HCT116 (cell line): ENCODE results near the gene BTBD3. TPM values are rescaled to one million over a fixed set of nuclear protein-coding genes. Genes with fewer than 3 reads are reported as not detected.

ENCODE experiments used
- ATAC-seq: fragments of 200-7000 bp; cut with Tn5 transposase; 2 replicates; pipeline ENCODE4 v1.9.1; 2020; ENCODE audit warnings: mild to moderate bottlenecking, moderate library complexity
- BruUV-seq: library from RNA; stranded (reverse); fragments of 400-500 nt; replicated peaks from 2 replicates; lab custom pipeline; 2021; lab: Mats Ljungman, UMichigan
- CTCF ChIA-PET: fragments of 300-600 bp; sonication (Branson Sonifier 250); formaldehyde crosslinking; loops from one replicate; lab custom pipeline; 2021; ENCODE audit warnings: antibody characterized with exemption; lab: Charles Lee
- POLR2A ChIA-PET: fragments of 300-600, 350-600 bp; sonication (Branson Sonifier 250); formaldehyde crosslinking; loops from one replicate; lab custom pipeline; 2021; ENCODE audit warnings: antibody characterized with exemption; lab: Charles Lee
- RAD21 ChIA-PET, 2 experiments: fragments of 300-600 bp; sonication (Branson Sonifier 250); formaldehyde crosslinking; loops; one replicate each; lab custom pipeline; 2023; ENCODE audit warnings: low total read pairs in 2 of 2; ENCODE audit not compliant: uncharacterized antibody in 2 of 2, unreplicated experiment in 2 of 2, low non-redundant PET in 1 of 2; lab: Charles Lee
- DNase-seq: peaks from one replicate; pipeline ENCODE4 v3.0.0-alpha.2; 2010; ENCODE audit warnings: low read depth, low spot score
- H2AFZ ChIP-seq: fragments of 200-600 bp; shearing (Covaris generic), sonication (generic); 2 replicates; pipeline ENCODE4 v1.6.1; 2017; ENCODE audit warnings: low read depth, mixed run types, mixed read lengths, antibody characterized with exemption, low read length; ENCODE audit not compliant: poor library complexity, severe bottlenecking
- H3K27ac ChIP-seq: 2 replicates; pipeline ENCODE4 v1.5.1; 2012; ENCODE audit warnings: low read depth, low read length
- H3K27me3 ChIP-seq: fragments of 200-600 bp; sonication (generic); 2 replicates; pipeline ENCODE4 v1.6.1; 2016; ENCODE audit warnings: mixed run types, low read length, mixed read lengths; ENCODE audit not compliant: insufficient read depth
- H3K36me3 ChIP-seq, 2 experiments: fragments of 200-500 bp in 1 of 2; fragments of 200-600 bp in 1 of 2; sonication (Bioruptor generic) in 1 of 2; sonication (generic) in 1 of 2; 2 replicates each; pipeline versions ENCODE4 v1.5.1 to v1.6.1; 2014 to 2016; ENCODE audit warnings: low read length in 2 of 2, inconsistent platforms in 1 of 2, mixed read lengths in 1 of 2, mixed run types in 1 of 2; ENCODE audit not compliant: insufficient read depth in 2 of 2, control insufficient read depth in 1 of 2
- H3K4me1 ChIP-seq, 2 experiments: fragments of 200-600 bp in 1 of 2; sonication (generic) in 1 of 2; 2 replicates each; pipeline versions ENCODE4 v1.5.1 to v1.6.1; 2012 to 2017; ENCODE audit warnings: low read length in 2 of 2, inconsistent platforms in 1 of 2, mild to moderate bottlenecking in 1 of 2, mixed read lengths in 1 of 2, mixed run types in 1 of 2, moderate library complexity in 1 of 2; ENCODE audit not compliant: insufficient read depth in 2 of 2, control insufficient read depth in 1 of 2
- H3K4me2 ChIP-seq: fragments of 200-600 bp; sonication (generic); 2 replicates; pipeline ENCODE4 v1.6.1; 2017; ENCODE audit warnings: mixed run types, low read length, mixed read lengths
- H3K4me3 ChIP-seq, 2 experiments: fragments of 200-600 bp in 1 of 2; sonication (generic) in 1 of 2; replicated peaks in 1 of 2; 2 replicates each; pipeline ENCODE4 v1.5.1; 2011 to 2016; ENCODE audit warnings: low read length in 2 of 2, control low read depth in 1 of 2, low read depth in 1 of 2, mild to moderate bottlenecking in 1 of 2, mixed read lengths in 1 of 2, mixed run types in 1 of 2
- H3K79me2 ChIP-seq: fragments of 200-600 bp; sonication (generic); 2 replicates; pipeline ENCODE4 v1.6.1; 2017; ENCODE audit warnings: mild to moderate bottlenecking, mixed run types, low read length, moderate library complexity, mixed read lengths; ENCODE audit not compliant: insufficient read depth
- H3K9ac ChIP-seq: fragments of 200-600 bp; sonication (generic); 2 replicates; pipeline ENCODE4 v1.6.1; 2016; ENCODE audit warnings: low read length, mixed read lengths
- H3K9me2 ChIP-seq: fragments of 200-600 bp; sonication (generic), shearing (Covaris generic); 2 replicates; pipeline ENCODE4 v1.6.1; 2017; ENCODE audit warnings: mixed run types, mild to moderate bottlenecking, moderate library complexity; ENCODE audit not compliant: insufficient read depth
- H3K9me3 ChIP-seq, 2 experiments: fragments of 200-500 bp in 1 of 2; fragments of 200-600 bp in 1 of 2; sonication (Bioruptor generic) in 1 of 2; sonication (generic) in 1 of 2; 2 replicates each; pipeline ENCODE4 v1.6.1; 2014 to 2017; ENCODE audit warnings: low read length in 2 of 2, mixed read lengths in 2 of 2, inconsistent platforms in 1 of 2, low read depth in 1 of 2, mild to moderate bottlenecking in 1 of 2, mixed run types in 1 of 2, moderate library complexity in 1 of 2; ENCODE audit not compliant: control insufficient read depth in 1 of 2, insufficient read depth in 1 of 2
- H4K20me1 ChIP-seq: fragments of 200-600 bp; sonication (generic), shearing (Covaris generic); 2 replicates; pipeline ENCODE4 v1.6.1; 2017; ENCODE audit warnings: mixed run types, mild to moderate bottlenecking, moderate library complexity; ENCODE audit not compliant: insufficient read depth
- EGR1 ChIP-seq: IDR thresholded peaks from 2 replicates; pipeline ENCODE4 v1.6.1; 2012; ENCODE audit warnings: low read depth
- EZH2phosphoT487 ChIP-seq: fragments of 200-600 bp; IDR thresholded peaks from 2 replicates; pipeline ENCODE4 v1.6.1; 2018; ENCODE audit warnings: antibody characterized with exemption, borderline replicate concordance
- FOSL1 ChIP-seq: IDR thresholded peaks from 2 replicates; pipeline ENCODE4 v1.6.1; 2012; ENCODE audit warnings: low read depth
- JUND ChIP-seq: IDR thresholded peaks from 2 replicates; pipeline ENCODE4 v1.6.1; 2012
- POLR2AphosphoS5 ChIP-seq: IDR thresholded peaks from 2 replicates; pipeline ENCODE4 v1.6.1; 2011; ENCODE audit warnings: mild to moderate bottlenecking, low read depth, low read length, moderate library complexity
- RAD21 ChIP-seq: IDR thresholded peaks from 2 replicates; pipeline ENCODE4 v1.6.1; 2012; ENCODE audit warnings: low read depth, mild to moderate bottlenecking
- SIN3A ChIP-seq: IDR thresholded peaks from 2 replicates; pipeline ENCODE4 v1.6.1; 2012; ENCODE audit warnings: low read depth
- SP1 ChIP-seq: IDR thresholded peaks from 2 replicates; pipeline ENCODE4 v1.6.1; 2012; ENCODE audit warnings: low read depth
- SRF ChIP-seq: IDR thresholded peaks from 2 replicates; pipeline ENCODE4 v1.6.1; 2012; ENCODE audit warnings: low read depth
- TCF7L2 ChIP-seq: IDR thresholded peaks from 2 replicates; pipeline ENCODE4 v1.7.0; 2011; ENCODE audit warnings: borderline replicate concordance, inconsistent platforms; ENCODE audit not compliant: insufficient read depth, insufficient read length; ENCODE audit errors: extremely low read depth
- ZFX ChIP-seq: fragments of 450-650 bp; IDR thresholded peaks from 2 replicates; pipeline ENCODE4 v1.6.1; 2017
- ZNF274 ChIP-seq: fragments of 200-500 bp; sonication (Bioruptor generic); IDR thresholded peaks from 2 replicates; pipeline ENCODE4 v1.6.1; 2014; ENCODE audit warnings: mild to moderate bottlenecking, low read depth, low read length, inconsistent platforms
- intact Hi-C: fragments of 100-400 bp; cut with micrococcal nuclease; formaldehyde crosslinking; loops from 2 replicates; pipeline ENCODE4 v1.10.0; 2022
- total RNA-seq: library from RNA; stranded (reverse); gene quantifications from one replicate; pipeline ENCODE4 v1.2.1, GENCODE V29; 2021; ENCODE audit not compliant: unreplicated experiment
- TF ChIP-seq, protein P1 (sequence below): IDR thresholded peaks from 2 replicates; pipeline ENCODE4 v1.6.1; 2012
- TF ChIP-seq, protein P2 (sequence below), 3 experiments: fragments of 200-600 bp in 1 of 3; sonication (generic) in 1 of 3; IDR thresholded peaks in 2 of 3; conservative IDR thresholded peaks in 1 of 3; 2 replicates each; pipeline ENCODE4 v1.5.1; 2012 to 2017; ENCODE audit warnings: low read depth in 2 of 3, low read length in 2 of 3, antibody characterized with exemption in 1 of 3, borderline replicate concordance in 1 of 3, control low read depth in 1 of 3, mild to moderate bottlenecking in 1 of 3, mixed read lengths in 1 of 3, mixed run types in 1 of 3, moderate library complexity in 1 of 3; ENCODE audit not compliant: insufficient read depth in 1 of 3

Gene BTBD3
- total RNA-seq, 1 experiment from 2014 or later = 20.2 TPM

DNA sequence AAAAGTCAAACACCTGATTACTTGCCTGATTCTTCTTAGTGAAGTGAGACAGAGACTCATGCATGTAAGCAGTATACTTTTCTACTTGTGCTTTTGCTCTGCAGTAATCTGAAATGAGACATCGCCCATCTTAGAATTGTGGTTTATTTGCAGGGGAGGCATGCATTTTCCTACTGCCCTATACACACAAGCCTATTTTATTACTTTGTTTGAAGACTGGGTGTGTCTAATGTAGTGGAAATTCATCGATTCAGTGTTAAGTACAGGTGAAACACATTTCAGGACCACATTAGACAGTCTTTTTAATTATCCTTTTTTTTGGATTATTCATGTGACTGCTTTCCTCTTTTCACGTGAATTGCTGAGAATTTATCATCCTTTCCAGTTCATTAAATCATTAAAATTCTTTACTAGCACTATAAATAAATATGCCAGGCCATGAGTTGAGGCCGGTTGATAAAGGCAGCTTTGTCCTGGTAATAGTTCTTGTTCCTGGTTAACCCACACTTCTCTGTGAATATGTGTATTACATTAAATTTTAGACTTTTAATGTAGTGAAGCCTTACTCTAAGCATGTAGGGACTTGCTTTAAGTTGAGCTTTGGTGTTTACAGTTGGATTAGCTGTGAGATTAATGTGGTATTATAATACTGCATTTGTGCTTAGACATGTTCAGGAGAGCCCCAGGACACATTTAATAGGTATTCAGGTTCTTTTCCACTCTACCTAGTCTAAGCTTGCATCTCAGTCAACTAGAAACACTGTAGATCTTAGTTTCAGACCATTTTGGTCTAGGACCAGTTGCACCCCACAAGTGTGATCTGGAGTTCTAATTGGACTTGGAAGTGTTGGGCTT, 10.8 kb upstream of the BTBD3 start:
- BruUV-seq = no TSS peak
- no peak overlapping the region for H3K4me2 ChIP-seq
- ATAC-seq = no peak
- peaks cover 63% of the 10 kb centered on the region for H3K79me2 ChIP-seq
- no peak overlapping the region for H3K4me3 ChIP-seq
- H3K9me2 ChIP-seq = no peaks in the 10 kb centered on the region; the same call in 1 of the 2 replicates
- no peaks in the 10 kb centered on the region for H3K9me3 ChIP-seq
- ChIA-PET CTCF (interaction anchor here (0.7 kb wide), 1 partner anchor 1406 kb away, joined by 3 read pairs; no protein-coding TSS in a partner anchor), RAD21 (no interaction called here), POLR2A (no interaction called here)
- intact Hi-C loops = loop anchor here (5.0 kb wide), 1 partner anchor 50 kb away; no protein-coding TSS in a partner anchor
- no peak overlapping the region for H3K9ac ChIP-seq
- no peak for TF ChIP-seq POLR2AphosphoS5
- no peak for TF ChIP-seq EZH2phosphoT487
- TF ChIP-seq FOSL1 = no peak
- no peak for TF ChIP-seq SP1
- no peak for TF ChIP-seq SIN3A
- TF ChIP-seq SRF = no peak
- TF ChIP-seq RAD21 = no peak
- no peak for TF ChIP-seq EGR1
- TF ChIP-seq ZFX = no peak
- TF ChIP-seq JUND = no peak
- TF ChIP-seq TCF7L2 = no peak
- TF ChIP-seq, protein P1, sequence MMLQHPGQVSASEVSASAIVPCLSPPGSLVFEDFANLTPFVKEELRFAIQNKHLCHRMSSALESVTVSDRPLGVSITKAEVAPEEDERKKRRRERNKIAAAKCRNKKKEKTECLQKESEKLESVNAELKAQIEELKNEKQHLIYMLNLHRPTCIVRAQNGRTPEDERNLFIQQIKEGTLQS = no peak
- TF ChIP-seq, protein P2, sequence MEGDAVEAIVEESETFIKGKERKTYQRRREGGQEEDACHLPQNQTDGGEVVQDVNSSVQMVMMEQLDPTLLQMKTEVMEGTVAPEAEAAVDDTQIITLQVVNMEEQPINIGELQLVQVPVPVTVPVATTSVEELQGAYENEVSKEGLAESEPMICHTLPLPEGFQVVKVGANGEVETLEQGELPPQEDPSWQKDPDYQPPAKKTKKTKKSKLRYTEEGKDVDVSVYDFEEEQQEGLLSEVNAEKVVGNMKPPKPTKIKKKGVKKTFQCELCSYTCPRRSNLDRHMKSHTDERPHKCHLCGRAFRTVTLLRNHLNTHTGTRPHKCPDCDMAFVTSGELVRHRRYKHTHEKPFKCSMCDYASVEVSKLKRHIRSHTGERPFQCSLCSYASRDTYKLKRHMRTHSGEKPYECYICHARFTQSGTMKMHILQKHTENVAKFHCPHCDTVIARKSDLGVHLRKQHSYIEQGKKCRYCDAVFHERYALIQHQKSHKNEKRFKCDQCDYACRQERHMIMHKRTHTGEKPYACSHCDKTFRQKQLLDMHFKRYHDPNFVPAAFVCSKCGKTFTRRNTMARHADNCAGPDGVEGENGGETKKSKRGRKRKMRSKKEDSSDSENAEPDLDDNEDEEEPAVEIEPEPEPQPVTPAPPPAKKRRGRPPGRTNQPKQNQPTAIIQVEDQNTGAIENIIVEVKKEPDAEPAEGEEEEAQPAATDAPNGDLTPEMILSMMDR (IDR thresholded peaks at IDR 0.05 in 2 of 3, conservative IDR thresholded peaks at IDR 0.05 in 1 of 3; ENCODE audit: borderline replicate concordance in 1 of 3, insufficient read depth in 1 of 3, low read depth in 2 of 3, low read length in 2 of 3) = no peak
- no peak for TF ChIP-seq ZNF274
- H3K4me1 ChIP-seq = peaks cover 0 to 18% of the 10 kb centered on the region in 2 experiments; a peak in 1 of 4 replicates
- H3K27ac ChIP-seq = no peak overlapping the region
- H3K36me3 ChIP-seq = no peaks in the 10 kb centered on the region; a peak in 1 of 4 replicates
- no peaks in the 10 kb centered on the region for H4K20me1 ChIP-seq
- no peaks in the 10 kb centered on the region for H3K27me3 ChIP-seq
- DNase-seq = no peak
- no peak overlapping the region for H2AFZ ChIP-seq
